ENCODE measurements around the gene CTNNA2.

The CTNNA2 gene

GRCh38 chr2:79789811-79790210, 277.0 kb downstream of the CTNNA2 start:
- DNase-seq (ENCODE audit: low read depth in 2 of 2), result no peak

GRCh38 chr2:79792090-79792489, 279.2 kb downstream of the CTNNA2 start:
- no peak for DNase-seq (ENCODE audit: low read depth in 2 of 2)

DNA sequence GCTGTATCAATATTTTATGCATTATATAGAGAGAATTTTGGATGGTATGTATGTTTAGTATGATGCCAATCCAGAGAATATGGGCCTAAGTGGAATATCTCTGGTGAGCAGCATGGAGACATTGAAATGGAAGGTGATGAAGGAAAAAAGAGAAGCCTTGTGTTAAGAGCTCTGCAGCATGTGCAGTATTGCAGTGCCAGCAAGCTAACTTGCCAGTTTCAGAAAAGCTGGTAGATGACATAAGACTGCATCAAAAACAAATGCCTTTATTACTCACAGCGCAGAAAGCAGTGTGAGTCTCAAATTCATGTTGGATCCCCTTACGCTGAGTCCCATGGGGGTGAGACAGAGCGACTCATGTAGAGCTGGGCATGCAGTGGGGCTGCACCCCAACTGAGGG, 280.2 kb downstream of the CTNNA2 start:
- DNase-seq (ENCODE audit: low read depth in 2 of 2), result no peak

GRCh38 chr2:79796641-79797040, 283.8 kb downstream of the CTNNA2 start:
- DNase-seq (ENCODE audit: low read depth in 2 of 2), result no peak

GRCh38 chr2:79798776-79799175, 285.9 kb downstream of the CTNNA2 start:
- DNase-seq (ENCODE audit: low read depth in 2 of 2), result no peak

DNA sequence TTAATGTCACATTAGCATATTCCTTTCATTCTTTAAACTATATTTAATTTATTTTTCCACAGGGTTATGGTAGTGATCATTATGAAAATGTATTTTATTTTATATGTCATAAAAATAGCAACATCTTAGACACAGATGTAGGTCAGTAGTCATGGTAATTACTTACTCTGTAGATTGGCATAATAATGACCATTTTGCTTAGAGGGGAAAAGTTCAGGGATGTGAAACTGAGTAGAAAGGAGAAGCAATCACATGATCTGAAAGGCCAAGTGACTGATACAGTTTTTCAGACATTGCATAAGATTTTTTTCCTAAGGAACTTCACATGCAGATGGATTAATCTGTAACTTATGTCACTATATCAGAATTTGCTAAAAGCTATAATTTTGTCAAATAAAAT, 286.9 kb downstream of the CTNNA2 start:
- DNase-seq (ENCODE audit: low read depth in 2 of 2), result no peak

- DNase-seq (ENCODE audit: low read depth in 2 of 2), result no peak
Observed at GRCh38 chr2:79801082-79801481, 288.2 kb downstream of the CTNNA2 start.

- no peak for DNase-seq (ENCODE audit: low read depth in 2 of 2)
Observed at GRCh38 chr2:79817288-79817687, 304.4 kb downstream of the CTNNA2 start.

DNA sequence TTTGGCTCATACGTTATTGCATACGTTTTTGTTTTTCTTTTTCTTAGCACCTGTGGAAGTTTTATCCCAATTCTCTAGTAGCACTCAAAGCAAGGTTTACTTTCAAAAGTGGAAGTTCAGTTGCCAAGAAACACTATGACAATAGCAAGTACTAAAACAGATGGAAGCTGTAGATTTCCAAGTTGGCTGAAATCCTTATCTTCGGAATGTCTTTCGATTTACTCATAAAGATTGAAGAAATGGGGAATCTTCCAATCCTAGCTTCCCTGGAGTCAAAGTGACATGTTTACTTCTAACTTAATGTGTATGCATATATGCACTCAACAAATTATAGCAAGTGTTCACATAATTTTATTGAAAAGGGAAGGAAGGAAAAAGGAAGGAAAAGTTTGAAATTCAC, 307.4 kb downstream of the CTNNA2 start:
- no peak for DNase-seq (ENCODE audit: low read depth in 2 of 2)

GRCh38 chr2:79822136-79822535, 309.3 kb downstream of the CTNNA2 start:
- DNase-seq (ENCODE audit: low read depth in 2 of 2), result no peak

DNA sequence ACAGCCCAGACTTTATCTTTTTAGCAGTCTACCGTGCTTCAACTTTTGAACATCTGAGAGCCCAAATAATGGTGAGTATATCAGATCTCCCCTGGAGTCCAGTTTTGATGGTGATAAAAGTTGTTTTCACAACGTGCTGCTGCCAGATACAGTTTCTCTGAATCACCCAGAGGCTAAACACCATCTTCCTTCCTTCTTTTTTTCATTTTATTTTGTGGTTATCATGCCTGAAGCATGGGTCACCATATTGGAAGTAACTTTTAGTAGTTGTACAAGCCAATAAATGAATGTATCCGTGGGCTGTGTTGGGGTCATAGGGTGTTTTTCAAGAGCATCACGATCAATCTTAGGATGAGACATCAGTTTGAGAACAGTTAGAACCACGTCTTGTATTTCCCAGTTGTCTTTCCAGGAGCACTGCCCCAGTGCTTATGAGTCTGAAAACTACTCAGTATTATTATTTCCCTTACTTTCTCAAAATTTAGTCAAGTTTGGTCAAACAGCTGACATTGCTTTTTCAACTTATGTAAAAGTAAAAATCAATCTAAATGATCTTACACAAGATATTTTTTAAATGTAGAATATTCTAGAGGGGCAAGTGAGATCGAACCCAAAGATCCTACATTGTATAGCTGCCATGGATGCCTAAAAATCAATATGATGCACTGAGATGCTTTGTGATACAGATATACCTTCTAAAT, 311.4 kb downstream of the CTNNA2 start:
- DNase-seq (ENCODE audit: low read depth in 2 of 2), result no peak

DNA sequence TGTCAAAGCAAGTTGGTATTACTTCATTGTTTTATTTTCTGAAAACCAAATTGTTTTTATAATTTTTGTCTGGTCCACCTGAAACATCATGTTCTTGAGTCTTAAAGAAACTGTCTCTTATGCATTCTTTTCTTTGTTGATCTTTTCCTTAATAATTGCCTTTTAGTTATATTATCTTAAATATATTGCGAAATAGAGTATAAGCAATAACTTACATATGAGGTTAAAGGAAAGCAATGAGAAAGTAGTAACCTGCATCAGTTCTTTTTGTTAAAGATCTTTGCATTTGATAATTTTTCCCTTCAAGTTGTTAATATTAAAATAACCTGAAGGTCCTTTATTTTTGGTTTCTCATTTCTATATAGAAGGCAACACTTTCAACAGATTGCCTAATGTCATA, 315.0 kb downstream of the CTNNA2 start:
- DNase-seq (ENCODE audit: low read depth in 2 of 2), result no peak

DNA sequence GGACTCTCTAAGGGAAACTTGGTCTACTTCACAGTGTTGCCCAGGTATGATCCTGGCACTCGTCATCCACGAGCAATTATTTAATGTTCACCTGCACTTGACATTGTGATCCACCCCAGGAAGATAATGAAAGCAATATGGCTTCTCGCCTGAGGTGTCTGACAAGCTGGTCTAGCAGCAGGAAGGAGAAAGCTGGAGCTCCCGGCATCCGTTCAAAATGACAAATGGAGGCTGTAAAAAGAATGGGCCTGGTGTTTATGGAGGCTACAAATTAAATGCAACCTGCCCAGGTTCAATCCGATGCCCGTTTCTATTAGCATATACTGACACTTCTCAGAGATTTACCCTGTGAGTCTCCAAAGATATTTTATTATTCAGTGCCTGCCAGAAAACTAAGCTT, 317.6 kb downstream of the CTNNA2 start:
- no peak for DNase-seq (ENCODE audit: low read depth in 2 of 2)

DNA sequence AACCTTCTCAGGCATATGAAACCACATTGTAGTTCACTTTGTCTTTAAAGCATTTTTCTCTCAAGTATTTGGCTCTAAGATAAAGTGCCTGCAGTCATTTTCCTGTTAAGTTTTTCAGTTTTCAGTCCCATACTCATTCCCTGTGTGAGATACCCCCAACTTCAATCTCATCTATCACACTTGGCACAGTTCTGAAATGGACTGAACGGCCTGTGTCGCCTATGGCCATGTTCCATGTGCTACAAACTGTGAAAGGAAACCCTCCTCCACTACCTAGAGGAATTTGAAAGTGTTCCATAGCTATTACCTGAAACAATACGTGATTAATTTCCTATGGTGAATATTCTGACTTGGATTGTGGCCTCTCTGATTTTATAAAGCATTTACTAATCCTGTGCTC, 319.1 kb downstream of the CTNNA2 start:
- DNase-seq (ENCODE audit: low read depth in 2 of 2), result no peak

DNA sequence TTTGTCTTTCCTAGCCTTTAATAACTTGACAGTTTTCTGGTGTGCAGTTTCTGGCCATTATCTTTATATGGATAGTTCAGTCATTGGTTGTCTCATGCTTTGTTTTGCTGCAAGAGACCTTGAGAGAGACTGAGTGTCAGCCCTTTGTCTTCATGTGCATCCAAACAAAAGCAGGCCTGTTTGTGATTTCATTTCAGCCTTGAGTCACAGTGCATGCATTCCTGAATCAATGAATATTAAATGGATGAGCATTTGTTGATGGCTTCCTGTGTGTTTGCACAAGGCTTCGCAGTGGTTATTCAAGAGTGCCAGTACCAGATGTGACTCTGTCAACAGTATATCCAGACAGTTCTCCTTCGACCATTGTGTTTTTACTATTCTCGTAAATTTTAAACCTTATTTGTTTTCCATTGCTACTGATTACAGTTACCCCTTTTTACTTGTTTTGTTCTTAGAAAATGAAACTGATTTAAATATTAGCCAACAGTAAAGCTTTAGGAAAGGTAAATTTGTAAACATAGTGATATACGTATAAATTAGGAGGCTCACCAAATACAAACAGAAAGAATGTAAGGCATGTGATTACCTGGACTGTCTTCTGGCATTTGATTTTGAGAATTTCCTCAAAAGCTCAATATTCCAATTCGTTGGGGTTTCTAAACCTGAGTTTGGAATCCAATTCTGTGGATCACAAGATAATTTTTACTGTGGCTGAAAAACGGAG, 319.8 kb downstream of the CTNNA2 start:
- no peak for DNase-seq (ENCODE audit: low read depth in 2 of 2)

- DNase-seq (ENCODE audit: low read depth in 2 of 2), result no peak
Observed at GRCh38 chr2:79833235-79833878, 320.5 kb downstream of the CTNNA2 start.

GRCh38 chr2:79835911-79836310, 323.1 kb downstream of the CTNNA2 start:
- no peak for DNase-seq (ENCODE audit: low read depth in 2 of 2)

DNA sequence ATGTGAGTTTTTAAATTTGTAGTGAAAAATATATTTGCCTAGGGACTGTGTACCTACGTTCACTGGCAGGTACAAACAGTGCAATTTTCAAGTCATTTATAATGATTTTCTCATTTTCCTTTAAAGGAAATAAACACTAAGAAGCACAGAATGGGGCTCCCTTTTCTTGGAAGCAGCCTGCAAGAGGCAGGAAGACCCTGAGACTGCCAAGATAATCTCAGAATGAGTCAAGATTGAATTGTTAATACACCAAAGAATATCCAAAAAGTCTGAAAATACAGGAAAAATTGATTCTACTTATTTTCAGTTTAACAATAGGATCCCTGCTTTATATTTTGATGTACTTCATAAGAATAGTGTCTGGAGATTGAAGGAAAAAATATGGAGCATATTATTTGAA, 331.2 kb downstream of the CTNNA2 start:
- DNase-seq (ENCODE audit: low read depth in 2 of 2), result no peak

DNA sequence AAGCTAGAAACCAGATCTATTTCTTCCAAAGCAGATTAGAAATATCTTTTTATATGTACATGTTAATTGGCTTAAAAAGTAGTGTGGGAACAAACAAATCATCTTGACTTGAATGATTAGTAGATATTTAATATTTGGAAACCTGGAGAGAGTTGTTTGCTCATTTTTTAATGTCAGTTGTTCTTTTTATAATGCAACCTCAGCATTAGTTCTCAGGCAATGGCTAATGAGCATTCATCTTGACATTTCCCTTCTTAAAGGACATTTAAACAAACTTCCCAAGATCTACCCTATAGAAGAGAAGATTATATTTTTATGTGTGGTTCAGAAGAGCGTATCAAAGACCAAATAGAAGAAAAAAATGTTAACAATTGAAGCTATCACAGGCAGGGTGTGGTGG, 334.0 kb downstream of the CTNNA2 start:
- no peak for DNase-seq (ENCODE audit: low read depth in 2 of 2)

DNA sequence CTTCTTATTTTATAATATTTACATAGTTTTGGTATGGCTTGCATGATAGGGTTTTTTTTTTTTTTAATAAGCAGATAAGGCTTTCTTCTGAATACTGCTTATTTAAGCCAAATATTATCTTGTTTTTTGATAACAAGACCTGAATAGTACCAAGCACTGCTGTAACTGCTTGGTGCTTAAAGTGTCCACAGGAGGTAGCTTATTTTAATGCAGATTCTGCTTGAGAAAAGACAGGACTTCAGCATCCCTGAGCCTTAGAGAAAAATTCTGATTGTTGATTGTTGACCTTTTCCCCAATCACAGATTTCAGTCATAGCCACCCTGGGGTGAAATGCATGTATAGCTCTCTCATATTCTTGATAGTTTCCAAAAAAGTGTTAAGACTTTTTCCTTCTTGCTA, 336.4 kb downstream of the CTNNA2 start:
- DNase-seq (ENCODE audit: low read depth in 2 of 2), result no peak

GRCh38 chr2:79849949-79850348, 337.1 kb downstream of the CTNNA2 start:
- DNase-seq (ENCODE audit: low read depth in 2 of 2), result no peak

GRCh38 chr2:79850912-79851311, 338.1 kb downstream of the CTNNA2 start:
- no peak for DNase-seq (ENCODE audit: low read depth in 2 of 2)
